Measurements from ENCODE around the gene ADGRF3.

Gene ADGRF3

DNA sequence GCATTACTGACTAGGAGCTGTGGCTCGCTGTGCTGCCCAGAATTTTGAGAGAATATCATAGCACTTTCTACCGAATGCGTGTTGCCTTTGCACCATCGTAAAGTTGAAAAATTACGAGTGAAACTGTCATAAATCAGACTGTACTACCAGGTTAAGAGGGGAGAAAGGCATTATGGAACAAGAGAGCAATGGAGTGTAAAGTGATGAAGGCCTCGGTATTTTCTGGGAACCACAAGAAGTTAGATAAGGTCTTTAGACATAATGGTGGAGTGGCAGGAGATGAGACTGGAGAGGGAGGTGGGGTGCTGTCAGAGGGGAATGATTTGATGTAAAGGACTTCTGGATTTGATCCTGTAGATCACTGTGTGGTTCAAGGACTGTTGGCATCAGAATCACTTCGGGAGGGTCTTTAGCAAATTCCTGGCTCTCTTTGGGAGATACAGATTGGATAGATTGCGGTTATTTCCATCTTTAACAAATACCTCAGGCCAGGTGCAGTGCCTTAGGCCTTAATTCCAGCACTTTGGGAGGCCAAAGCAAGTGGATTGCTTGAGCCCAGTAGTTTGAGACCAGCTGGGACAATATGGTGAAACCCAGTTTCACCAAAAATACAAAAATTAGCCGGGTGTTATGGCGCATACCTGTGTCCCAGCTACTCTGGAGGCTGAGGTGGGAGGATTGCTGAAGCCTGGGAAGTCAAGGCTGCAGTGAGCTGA lies 4.9 kb upstream of the ADGRF3 start:
- Histone ChIP-seq H3K36me3 (ENCODE audit: control insufficient read depth, insufficient read depth, low read length) (no peaks in the 10 kb centered on the region), H3K79me2 (peaks cover 46% of the 10 kb centered on the region), H3K4me2 (ENCODE audit: low read length) (no peak overlapping the region), H3K4me1 (peaks cover 9% of the 10 kb centered on the region), H3K27ac (no peak overlapping the region), H3K9me3 (ENCODE audit: control insufficient read depth, low read length) (no peaks in the 10 kb centered on the region), H3K4me3 (ENCODE audit: low read depth, low read length) (no peak overlapping the region), H3K9ac (no peak overlapping the region), H3K27me3 (ENCODE audit: control insufficient read depth, insufficient read depth, low read length) (no peaks in the 10 kb centered on the region), H2AFZ (no peak overlapping the region)
- TF ChIP-seq, protein P1, sequence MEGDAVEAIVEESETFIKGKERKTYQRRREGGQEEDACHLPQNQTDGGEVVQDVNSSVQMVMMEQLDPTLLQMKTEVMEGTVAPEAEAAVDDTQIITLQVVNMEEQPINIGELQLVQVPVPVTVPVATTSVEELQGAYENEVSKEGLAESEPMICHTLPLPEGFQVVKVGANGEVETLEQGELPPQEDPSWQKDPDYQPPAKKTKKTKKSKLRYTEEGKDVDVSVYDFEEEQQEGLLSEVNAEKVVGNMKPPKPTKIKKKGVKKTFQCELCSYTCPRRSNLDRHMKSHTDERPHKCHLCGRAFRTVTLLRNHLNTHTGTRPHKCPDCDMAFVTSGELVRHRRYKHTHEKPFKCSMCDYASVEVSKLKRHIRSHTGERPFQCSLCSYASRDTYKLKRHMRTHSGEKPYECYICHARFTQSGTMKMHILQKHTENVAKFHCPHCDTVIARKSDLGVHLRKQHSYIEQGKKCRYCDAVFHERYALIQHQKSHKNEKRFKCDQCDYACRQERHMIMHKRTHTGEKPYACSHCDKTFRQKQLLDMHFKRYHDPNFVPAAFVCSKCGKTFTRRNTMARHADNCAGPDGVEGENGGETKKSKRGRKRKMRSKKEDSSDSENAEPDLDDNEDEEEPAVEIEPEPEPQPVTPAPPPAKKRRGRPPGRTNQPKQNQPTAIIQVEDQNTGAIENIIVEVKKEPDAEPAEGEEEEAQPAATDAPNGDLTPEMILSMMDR (IDR thresholded peaks at IDR 0.05): no peak

DNA sequence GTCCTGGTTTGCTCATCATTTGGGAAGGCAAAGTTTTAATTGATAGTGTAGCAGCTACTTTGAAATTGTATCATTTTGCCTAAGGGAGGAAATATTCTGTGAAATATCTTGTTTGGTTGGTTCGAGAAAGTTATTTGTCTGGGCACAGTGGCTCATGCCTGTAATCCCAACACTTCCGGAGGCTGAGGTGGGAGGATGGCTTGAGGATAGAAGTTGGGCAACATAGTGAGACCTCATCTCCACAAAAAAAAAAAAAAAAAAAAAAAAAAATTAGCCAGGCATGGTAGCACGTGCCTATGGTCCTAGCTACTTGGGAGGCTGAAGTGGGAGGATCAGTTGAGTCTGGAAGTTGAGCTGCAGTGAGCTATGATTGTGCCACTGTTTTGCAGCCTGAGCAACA lies 3.1 kb upstream of the ADGRF3 start:
- TF ChIP-seq, protein P1 (IDR thresholded peaks at IDR 0.05): no peak
- no peaks in the 10 kb centered on the region for H3K9me3 ChIP-seq (ENCODE audit: control insufficient read depth, low read length)
- no peak overlapping the region for H3K27ac ChIP-seq
- no peak overlapping the region for H3K4me3 ChIP-seq (ENCODE audit: low read depth, low read length)
- H3K36me3 ChIP-seq (ENCODE audit: control insufficient read depth, insufficient read depth, low read length): no peaks in the 10 kb centered on the region
- H3K79me2 ChIP-seq: peaks cover 48% of the 10 kb centered on the region
- no peak overlapping the region for H3K4me2 ChIP-seq (ENCODE audit: low read length)
- no peaks in the 10 kb centered on the region for H3K27me3 ChIP-seq (ENCODE audit: control insufficient read depth, insufficient read depth, low read length)
- H3K4me1 ChIP-seq: no peaks in the 10 kb centered on the region
- H2AFZ ChIP-seq: no peak overlapping the region
- no peak overlapping the region for H3K9ac ChIP-seq

DNA sequence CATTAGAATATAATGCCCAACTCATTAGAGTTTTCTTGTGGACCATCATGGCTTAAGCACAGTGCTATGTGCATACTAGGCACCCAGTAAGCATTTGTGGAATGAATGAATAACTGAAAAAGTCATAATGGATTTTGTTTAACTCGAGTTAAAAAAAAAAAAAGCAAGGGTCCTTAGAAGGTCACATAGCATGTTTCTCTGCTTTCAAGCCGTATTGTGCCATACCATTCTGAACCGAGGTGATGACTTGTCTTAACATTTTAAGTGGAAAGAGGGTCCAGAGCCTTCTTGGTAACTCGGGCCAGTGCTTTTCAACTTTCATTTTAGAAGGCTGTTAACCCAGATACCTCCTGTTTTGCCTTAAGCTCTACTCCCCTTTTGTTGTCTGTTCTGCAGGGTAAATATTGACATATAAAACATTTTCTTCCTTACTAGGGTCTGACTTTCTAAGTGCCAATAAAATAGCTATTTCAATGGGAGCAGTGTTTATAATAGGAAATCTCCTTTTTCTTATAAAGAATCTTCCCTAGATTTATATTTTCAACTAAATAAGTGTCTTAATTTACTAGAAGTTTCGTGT lies 787 bp upstream of the ADGRF3 start:
- Histone ChIP-seq H3K9ac (no peak overlapping the region), H3K4me2 (ENCODE audit: low read length) (peak overlapping the region; percentile 69), H3K4me3 (ENCODE audit: low read depth, low read length) (peak overlapping the region; percentile 76), H2AFZ (no peak overlapping the region), H3K9me3 (ENCODE audit: control insufficient read depth, low read length) (no peaks in the 10 kb centered on the region), H3K36me3 (ENCODE audit: control insufficient read depth, insufficient read depth, low read length) (no peaks in the 10 kb centered on the region), H3K79me2 (peaks cover 40% of the 10 kb centered on the region), H3K27me3 (ENCODE audit: control insufficient read depth, insufficient read depth, low read length) (no peaks in the 10 kb centered on the region), H3K4me1 (peaks cover 7% of the 10 kb centered on the region), H3K27ac (peak overlapping the region; percentile 90)
- TF ChIP-seq, protein P1 (IDR thresholded peaks at IDR 0.05): no peak

DNA sequence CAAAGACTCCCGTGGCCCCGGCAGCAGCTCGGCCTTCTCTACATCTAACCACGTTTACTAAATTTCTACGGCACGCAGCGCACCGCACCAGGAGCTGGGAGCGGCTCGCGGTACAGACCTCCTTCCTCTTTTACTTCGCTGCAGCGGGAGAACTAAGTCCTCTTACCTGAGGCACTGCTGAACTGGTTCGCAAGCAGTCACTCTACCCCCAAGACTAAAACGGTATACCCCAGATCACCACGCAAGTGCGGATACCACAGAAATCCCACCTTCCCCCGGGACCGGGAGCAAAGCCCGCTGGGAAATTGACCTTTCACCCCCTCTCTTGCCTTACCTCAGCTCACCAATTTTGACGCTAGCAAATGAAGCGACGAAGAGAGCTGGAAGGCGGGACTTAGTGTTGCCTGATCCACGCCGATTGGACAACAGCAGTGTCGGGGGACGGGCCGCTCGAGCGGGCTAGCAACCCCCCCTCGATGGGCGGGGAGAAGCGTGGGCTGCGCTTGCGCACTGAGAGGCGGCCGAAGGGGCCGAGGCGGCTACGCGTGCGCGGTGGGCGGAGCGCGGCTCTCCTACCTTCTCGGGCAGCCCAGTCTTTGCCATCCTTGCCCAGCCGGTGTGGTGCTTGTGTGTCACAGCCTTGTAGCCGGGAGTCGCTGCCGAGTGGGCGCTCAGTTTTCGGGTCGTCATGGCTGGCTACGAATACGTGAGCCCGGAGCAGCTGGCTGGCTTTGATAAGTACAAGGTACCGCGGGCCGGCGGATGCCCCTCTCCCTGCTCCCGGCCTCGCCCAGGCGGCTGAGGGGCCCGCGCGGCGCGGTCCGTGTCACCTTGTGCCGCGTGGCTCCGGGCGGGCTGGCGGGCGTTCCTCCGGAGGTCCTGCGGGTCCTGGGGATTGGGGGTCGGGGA lies 790 bp downstream of the ADGRF3 start, which contains the start of gene SELENOI:
SELENOI (plus strand) TSS at position 599 of the 909 bp plus-strand sequence; CDS start at position 689, 90 bp downstream.
- Histone ChIP-seq H2AFZ (peak within 1 kb of the TSS; percentile 97), H3K9me3 (ENCODE audit: control insufficient read depth, low read length) (no peaks in the 10 kb centered on the region), H3K27me3 (ENCODE audit: control insufficient read depth, insufficient read depth, low read length) (no peaks in the 10 kb centered on the region), H3K4me1 (peaks cover 7% of the 10 kb centered on the region), H3K4me2 (ENCODE audit: low read length) (peak within 1 kb of the TSS; percentile 69), H3K27ac (peak within 1 kb of the TSS; percentile 90), H3K36me3 (ENCODE audit: control insufficient read depth, insufficient read depth, low read length) (no peaks in the 10 kb centered on the region), H3K4me3 (ENCODE audit: low read depth, low read length) (peak within 1 kb of the TSS; percentile 76), H3K79me2 (peaks cover 25% of the 10 kb centered on the region), H3K9ac (peak within 1 kb of the TSS; percentile 47)
- TF ChIP-seq, protein P1 (IDR thresholded peaks at IDR 0.05): peak; percentile 20
